GM15510 (cell line): ENCODE data around the gene FAM111A.

Experiments used
- POLR2A ChIP-seq: IDR thresholded peaks from 3 replicates; pipeline ENCODE4 v1.6.1; 2011; ENCODE audit warnings: borderline replicate concordance; ENCODE audit not compliant: insufficient read length; ENCODE audit errors: extremely low read depth

Gene FAM111A

DNA sequence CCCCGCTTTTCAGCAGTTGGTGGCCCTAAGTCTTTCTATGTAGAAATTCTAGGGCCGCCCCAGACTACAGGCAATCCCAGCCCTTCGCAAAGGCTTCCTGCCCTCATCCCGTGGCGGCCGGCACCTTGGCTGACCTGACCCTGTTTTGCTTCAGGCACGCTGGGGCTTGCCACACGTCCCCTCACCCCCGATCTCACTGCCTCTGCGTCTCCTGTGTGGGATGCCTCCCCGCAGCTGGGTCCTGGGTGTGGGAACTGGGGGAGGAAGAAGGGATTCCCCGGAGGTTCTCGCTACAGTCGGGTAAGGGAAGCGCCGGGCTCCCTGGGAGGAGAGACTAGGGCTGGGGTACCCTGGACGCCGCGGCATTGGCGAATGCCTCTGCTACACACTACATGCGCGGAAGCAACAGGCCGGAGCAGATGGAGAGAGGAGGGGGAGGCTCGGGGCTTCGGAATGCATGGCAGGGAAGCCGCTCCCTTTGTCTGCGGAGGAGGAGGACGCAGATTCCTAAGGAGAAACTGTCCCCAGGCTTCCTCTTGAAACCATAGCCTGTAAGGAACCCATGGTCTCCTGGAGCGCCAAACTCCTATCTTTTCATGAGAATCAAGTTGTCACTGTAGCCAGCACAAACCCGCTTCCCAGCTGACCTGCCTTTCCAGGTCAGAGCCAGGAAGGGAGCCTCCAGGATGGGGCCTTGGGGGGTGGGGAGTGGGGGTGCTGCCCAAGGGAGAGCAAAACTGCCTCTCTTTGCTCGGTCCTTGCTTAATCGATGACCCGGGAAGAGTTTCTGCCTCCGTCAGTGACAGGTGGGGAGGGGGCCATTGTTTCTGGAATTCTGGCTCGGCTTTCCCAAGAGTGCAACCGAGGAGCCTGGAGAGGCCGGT is 30.7 kb downstream of the FAM111A start:
- TF ChIP-seq POLR2A, result no peak

DNA sequence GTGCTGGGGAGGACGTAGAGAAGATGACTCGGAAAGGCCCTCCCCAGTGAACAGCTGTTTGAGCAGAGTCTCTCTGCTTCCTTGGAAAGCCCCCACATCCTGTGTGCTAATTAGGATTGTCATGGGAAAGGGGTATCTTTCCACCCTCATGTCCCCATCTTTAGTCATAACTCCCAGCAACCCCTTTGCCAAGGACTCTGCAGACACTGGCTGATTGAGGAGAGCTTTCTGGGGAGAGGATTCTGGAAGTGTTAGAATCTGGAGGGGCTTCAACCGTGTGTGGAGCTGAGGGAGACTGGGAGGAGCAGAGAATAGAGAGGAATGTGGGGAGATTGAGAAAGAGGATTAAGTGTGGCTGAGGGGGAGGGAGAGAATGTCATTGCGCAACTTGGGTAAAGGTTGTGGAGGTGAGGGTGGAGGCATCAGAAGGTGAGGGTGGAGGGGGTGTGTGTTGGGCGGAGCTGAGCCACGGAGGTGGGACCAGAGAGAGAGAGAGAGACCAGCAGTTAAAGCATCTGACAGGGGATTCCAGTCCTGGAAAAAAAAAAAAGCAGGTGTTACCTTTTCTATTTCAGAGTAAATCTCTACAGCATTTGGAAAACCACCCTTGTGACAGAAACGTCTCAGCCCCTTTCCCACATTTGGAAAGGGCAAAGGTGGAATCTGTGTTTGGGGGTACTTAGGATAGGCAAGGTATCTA is 31.5 kb downstream of the FAM111A start:
- TF ChIP-seq POLR2A, result no peak

- TF ChIP-seq POLR2A, result no peak
Observed at GRCh38 chr11:59174664-59175033, 32.0 kb downstream of the FAM111A start.

- TF ChIP-seq POLR2A, result no peak
Observed at GRCh38 chr11:59175091-59175501, 32.4 kb downstream of the FAM111A start.

DNA sequence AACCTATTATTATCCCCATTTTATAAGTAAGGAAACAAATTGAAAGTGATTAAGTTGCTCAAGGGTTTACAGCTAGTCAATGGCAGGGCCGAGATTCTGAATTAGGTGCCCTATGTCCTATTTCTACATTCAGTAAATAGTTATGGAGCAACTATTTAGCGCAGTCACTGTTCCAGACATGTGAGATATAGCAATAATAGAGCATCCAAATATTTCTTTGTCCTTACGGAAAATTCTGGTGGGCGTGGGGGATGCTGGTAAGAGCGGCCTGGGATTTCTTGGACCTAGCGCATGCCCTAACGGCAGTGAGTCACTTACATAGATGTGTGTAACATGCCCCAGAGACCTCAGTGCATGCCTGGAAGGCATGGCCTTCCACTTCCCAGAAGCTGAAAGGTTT is 33.7 kb downstream of the FAM111A start:
- no peak for TF ChIP-seq POLR2A

DNA sequence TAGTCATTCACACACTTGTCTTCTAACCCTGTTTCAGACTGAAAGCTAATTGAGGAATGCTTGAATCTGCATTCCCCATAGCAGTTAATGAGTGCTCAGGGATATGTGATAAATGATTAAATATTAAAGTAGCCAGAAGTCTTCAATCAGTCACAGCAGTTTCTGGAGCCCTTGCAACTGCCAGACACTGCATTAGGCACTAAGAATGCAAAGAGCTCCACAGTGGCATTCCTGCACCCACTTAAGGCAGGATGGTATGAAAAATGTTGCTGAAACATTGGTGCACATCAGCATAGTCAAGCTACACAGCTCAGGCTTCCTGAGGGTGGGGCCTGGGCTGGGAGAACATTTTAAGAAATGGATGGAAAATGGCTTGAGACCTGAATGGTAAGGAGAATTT is 35.7 kb downstream of the FAM111A start:
- TF ChIP-seq POLR2A, result no peak

- TF ChIP-seq POLR2A, result no peak
Observed at GRCh38 chr11:59179121-59179520, 36.5 kb downstream of the FAM111A start.

GRCh38 chr11:59180168-59180776 is 37.6 kb downstream of the FAM111A start:
- TF ChIP-seq POLR2A, result no peak

DNA sequence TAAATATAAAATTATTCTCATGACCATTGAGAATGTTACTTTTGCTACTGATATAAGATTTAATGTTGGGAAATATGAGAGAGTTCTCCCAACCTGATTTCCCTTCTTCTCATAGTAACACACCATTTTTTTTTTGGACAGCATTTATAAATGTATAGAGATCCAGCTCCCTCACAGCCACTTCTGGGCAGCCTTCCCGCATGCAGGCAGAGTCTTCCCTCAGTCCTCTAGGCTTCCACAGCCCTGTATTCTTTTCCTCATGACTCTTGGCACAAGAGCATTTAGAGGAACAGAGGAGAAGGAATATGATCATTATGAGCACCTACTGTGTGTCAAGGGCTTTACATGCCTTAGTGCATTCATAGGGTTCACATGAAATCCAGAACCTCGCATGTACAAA is 38.3 kb downstream of the FAM111A start:
- no peak for TF ChIP-seq POLR2A

- TF ChIP-seq POLR2A, result no peak
Observed at GRCh38 chr11:59181746-59182456, 39.2 kb downstream of the FAM111A start.

DNA sequence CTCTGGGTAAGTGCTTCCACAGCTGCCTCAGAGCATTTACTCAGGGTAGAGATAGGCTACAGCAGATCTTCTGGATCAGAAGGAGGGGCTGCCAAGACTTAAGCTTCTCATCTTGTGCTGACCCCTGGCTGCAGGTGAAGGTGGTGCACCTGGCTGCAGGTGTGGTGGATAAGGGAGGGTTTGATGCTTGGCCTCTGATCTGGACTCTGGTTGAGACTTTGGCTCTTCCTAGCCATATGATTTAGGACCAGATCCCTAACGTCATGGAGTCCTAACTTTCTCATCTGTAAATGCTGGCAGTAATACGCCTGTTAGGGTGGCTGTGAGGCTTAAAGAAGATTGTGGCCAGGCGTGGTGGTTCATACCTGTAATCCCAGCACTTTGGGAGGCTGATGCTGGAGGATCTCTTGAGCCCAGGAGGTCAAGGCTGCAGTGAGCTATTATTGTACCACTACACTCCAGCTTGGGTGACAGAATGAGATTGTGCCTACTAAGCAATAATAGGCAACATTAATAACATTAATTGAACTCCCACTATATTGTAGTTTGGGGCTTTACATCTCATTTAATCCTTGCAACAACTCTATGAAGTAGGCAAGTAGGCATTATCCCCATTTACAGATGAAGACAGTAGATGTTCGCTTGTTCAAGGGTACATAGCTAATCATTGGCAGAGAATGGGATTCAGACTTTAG is 39.9 kb downstream of the FAM111A start:
- TF ChIP-seq POLR2A, result no peak

DNA sequence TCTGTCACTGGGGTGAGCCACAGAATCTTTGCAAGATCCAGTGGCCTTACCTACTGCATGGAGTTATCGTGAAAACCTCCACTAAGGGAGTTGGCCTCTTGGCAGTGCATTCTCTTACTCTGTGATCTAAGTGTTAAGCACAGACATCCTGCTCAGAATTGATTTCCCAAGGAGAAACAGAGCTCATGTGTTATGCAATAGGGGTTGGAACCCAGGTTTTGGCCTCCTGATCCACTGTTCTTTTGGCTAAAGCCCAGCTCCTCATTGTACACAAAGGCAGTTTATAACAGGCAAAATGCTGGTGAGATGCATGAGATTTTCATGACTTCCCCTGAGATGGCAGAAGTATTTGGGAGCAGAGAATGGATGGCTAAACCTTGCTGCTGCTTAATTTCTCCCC is 41.1 kb downstream of the FAM111A start:
- TF ChIP-seq POLR2A, result no peak

DNA sequence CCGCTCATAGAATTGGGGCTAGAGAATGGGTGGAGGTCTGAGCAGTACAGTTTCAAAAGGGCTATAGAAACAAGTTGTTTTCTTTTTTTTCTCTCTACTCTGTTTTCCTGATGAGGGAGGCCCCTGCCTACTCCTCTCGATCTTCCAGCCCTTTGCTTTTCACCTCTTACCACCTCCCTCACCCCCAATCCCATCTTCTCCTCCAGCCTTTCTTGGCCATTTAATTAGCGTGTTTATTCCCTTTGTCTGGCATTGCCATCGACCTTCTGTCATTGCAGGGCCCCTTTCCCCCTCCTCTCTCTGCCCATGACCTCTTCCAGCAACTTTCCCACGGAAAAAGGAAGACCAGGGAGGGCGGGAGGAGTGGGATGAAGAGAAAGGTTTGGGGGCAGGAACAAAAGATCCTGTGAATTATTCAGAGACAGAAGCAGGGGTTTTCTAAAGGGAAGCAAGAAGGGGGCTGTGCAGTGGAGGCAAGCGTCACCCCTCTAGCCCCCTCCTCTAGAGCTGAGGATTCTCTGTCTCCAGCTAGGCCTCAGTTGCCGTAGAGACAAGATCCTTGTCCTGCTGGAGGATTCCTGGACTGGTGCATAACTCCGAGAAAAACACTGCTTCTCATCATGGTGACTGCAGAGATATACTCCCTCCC is 42.2 kb downstream of the FAM111A start:
- TF ChIP-seq POLR2A, result no peak
